ENCODE data around the gene HOXA13. TPM values are rescaled to one million over a fixed set of nuclear protein-coding genes. Genes with fewer than 3 reads are reported as not detected.

HOXA13 gene
- total RNA-seq, 1 experiment from 2014 or later, result not detected

- H3K9me3 ChIP-seq (ENCODE audit: control insufficient read depth, low read depth, low read length), result no peaks in the 10 kb centered on the region
- H3K27me3 ChIP-seq (ENCODE audit: insufficient read depth, low read length), result peaks cover 97% of the 10 kb centered on the region
- no peak overlapping the region for H3K23ac ChIP-seq (ENCODE audit: insufficient read length, low read depth, low read length)
- H3K56ac ChIP-seq (ENCODE audit: insufficient read length, low read depth, low read length), result no peak overlapping the region
- no peak overlapping the region for H2BK12ac ChIP-seq (ENCODE audit: insufficient read length, low read depth, low read length)
- H3T11ph ChIP-seq (ENCODE audit: low read length), result no peak overlapping the region
- H3K18ac ChIP-seq (ENCODE audit: insufficient read length, low read depth, low read length), result no peak overlapping the region
- H3K27ac ChIP-seq (ENCODE audit: insufficient read length, low read depth, low read length), result no peak overlapping the region
- Mint-ChIP-seq H3K27me3 (ENCODE audit: low read depth) (peaks cover 100% of the 10 kb centered on the region), H3K27ac (no peak overlapping the region; a peak in 1 of 7 replicates), H3K4me3 (no peak overlapping the region), H3K9me3 (peaks cover 22 to 24% of the 10 kb centered on the region in 2 experiments), H3K4me1 (peaks cover 10 to 26% of the 10 kb centered on the region in 2 experiments), H3K36me3 (ENCODE audit: insufficient read depth in 1 of 3, low read depth in 3 of 3) (peaks cover 0 to 2% (median 0%) of the 10 kb centered on the region in 3 experiments; a peak in 3 of 7 replicates)
- H2BK15ac ChIP-seq (ENCODE audit: low read depth, low read length), result no peak overlapping the region
- no peak overlapping the region for H2AK5ac ChIP-seq (ENCODE audit: insufficient read length, low read length)
- H2AFZ ChIP-seq (ENCODE audit: low read length), result no peak overlapping the region
- no peak overlapping the region for H2BK20ac ChIP-seq (ENCODE audit: low read depth, low read length, poor library complexity, severe bottlenecking)
- no CpG with 5 or more reads among the region's 13 CpGs for WGBS (ENCODE audit: extremely low coverage, insufficient read length, low lambda C conversion rate)
- no peak overlapping the region for H4K5ac ChIP-seq (ENCODE audit: insufficient read length, low read depth, low read length)
- H4K91ac ChIP-seq (ENCODE audit: insufficient read length, low read depth, low read length), result no peak overlapping the region
- H2BK120ac ChIP-seq (ENCODE audit: low read depth, low read length, poor library complexity, severe bottlenecking), result no peak overlapping the region
- no peak for TF ChIP-seq CTCF (conservative IDR thresholded peaks at IDR 0.05)
- no peak overlapping the region for H3K9ac ChIP-seq (ENCODE audit: extremely low read depth, insufficient read length, low read length)
- no peak overlapping the region for H3K14ac ChIP-seq (ENCODE audit: insufficient read depth, low read length)
- H3K23me2 ChIP-seq (ENCODE audit: insufficient read length, low read depth, low read length, poor library complexity, severe bottlenecking), result peaks cover 5% of the 10 kb centered on the region
- no peak overlapping the region for H3K4me2 ChIP-seq (ENCODE audit: insufficient read depth, insufficient read length, low read length)
- H4K8ac ChIP-seq (replicated peaks; ENCODE audit: insufficient read length, low read depth, low read length), result no peak overlapping the region
- no peak overlapping the region for H2BK5ac ChIP-seq (ENCODE audit: insufficient read length, low read length)
- no peaks in the 10 kb centered on the region for H3K4me1 ChIP-seq (ENCODE audit: insufficient read depth, low read length)
- DNase-seq, result no peak
- H3K79me2 ChIP-seq (ENCODE audit: insufficient read depth, low read length), result no peaks in the 10 kb centered on the region
- H4K20me1 ChIP-seq (ENCODE audit: control insufficient read depth, insufficient read depth, insufficient read length), result no peaks in the 10 kb centered on the region
- H3K79me1 ChIP-seq (ENCODE audit: insufficient read depth, low read depth, low read length, poor library complexity, severe bottlenecking), result no peaks in the 10 kb centered on the region
- no peak overlapping the region for H3K4ac ChIP-seq (ENCODE audit: low read depth, low read length)
Measured at GRCh38 chr7:27149842-27150567, 49.9 kb downstream of the HOXA13 start.

All from H9 (cell line).